AG09309 (cell line): ENCODE results near the gene ABTB2.

Experiments
- DNase-seq: peaks from one replicate; pipeline ENCODE4 v3.0.0-alpha.2; 2010; ENCODE audit warnings: low read depth
- H3K4me3 ChIP-seq: 2 replicates; pipeline ENCODE4 v1.5.1; 2011; ENCODE audit warnings: mild to moderate bottlenecking, low read depth, low read length, moderate library complexity; ENCODE audit not compliant: control insufficient read depth
- TF ChIP-seq, protein P1 (sequence below): IDR thresholded peaks from 2 replicates; pipeline ENCODE4 v1.5.1; 2011; ENCODE audit warnings: mild to moderate bottlenecking, low read depth, low read length, inconsistent platforms; ENCODE audit not compliant: insufficient read depth, control insufficient read depth; ENCODE audit errors: missing control alignments

ABTB2 gene

GRCh38 chr11:34205326-34206035 is 152.3 kb downstream of the ABTB2 start:
- no peak for DNase-seq
- H3K4me3 ChIP-seq = no peak overlapping the region
- TF ChIP-seq, protein P1, sequence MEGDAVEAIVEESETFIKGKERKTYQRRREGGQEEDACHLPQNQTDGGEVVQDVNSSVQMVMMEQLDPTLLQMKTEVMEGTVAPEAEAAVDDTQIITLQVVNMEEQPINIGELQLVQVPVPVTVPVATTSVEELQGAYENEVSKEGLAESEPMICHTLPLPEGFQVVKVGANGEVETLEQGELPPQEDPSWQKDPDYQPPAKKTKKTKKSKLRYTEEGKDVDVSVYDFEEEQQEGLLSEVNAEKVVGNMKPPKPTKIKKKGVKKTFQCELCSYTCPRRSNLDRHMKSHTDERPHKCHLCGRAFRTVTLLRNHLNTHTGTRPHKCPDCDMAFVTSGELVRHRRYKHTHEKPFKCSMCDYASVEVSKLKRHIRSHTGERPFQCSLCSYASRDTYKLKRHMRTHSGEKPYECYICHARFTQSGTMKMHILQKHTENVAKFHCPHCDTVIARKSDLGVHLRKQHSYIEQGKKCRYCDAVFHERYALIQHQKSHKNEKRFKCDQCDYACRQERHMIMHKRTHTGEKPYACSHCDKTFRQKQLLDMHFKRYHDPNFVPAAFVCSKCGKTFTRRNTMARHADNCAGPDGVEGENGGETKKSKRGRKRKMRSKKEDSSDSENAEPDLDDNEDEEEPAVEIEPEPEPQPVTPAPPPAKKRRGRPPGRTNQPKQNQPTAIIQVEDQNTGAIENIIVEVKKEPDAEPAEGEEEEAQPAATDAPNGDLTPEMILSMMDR = no peak

- H3K4me3 ChIP-seq = no peak overlapping the region
- DNase-seq = no peak
- TF ChIP-seq, protein P1 = no peak
Measured at GRCh38 chr11:34204396-34205279, 153.2 kb downstream of the ABTB2 start.

DNA sequence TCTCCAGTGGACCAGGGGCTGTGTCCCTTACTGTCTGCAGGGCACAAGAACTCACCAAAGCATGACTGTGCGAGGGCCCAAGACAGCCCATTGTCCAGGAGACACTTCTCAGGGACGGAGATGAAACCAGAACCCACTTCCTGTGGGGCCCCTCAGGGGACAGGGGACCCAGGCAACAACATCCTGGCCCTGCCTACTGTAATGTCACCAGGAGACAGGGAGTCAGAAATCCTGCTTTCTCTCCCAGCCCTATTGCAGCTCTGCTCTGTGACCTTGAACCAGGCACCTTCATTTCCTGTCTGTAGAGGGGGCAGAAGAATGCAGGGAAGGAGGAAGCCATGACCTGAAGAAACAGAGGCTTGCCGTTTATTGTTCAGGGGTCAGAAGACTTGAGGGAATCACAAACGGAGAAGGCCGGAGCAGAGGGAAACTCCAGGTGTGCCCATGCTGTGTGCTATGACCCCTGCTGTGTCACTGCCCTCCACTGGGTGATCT is 154.4 kb downstream of the ABTB2 start:
- no peak for DNase-seq
- TF ChIP-seq, protein P1 = no peak
- H3K4me3 ChIP-seq = no peak overlapping the region

GRCh38 chr11:34201129-34201528 is 156.7 kb downstream of the ABTB2 start:
- no peak for DNase-seq

DNA sequence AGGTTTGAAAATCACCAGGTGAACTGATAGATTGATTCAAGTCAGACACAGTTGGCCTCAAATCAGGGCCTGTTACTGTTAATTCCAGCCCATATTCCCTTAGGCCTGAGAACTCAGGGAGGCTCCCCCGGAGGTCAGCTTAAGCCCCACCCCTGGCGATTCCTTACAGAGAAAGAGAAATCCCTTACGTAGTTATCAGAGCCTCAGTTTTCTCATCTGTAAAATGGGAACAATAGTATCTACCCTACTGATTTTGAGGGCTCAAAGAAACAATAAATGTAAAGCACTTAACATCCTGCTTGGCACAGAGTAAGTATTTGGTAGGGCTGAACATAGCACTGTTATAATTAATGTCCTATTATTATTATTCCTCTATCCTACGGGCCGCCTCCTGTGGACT is 158.3 kb downstream of the ABTB2 start:
- H3K4me3 ChIP-seq = no peak overlapping the region
- DNase-seq = no peak
- TF ChIP-seq, protein P1 = no peak

More at GRCh38 chr11:34201129-34201528, 156.7 kb downstream of the ABTB2 start:
- no peak overlapping the region for H3K4me3 ChIP-seq
- TF ChIP-seq, protein P1 = no peak

- H3K4me3 ChIP-seq = no peak overlapping the region
- DNase-seq = no peak
- TF ChIP-seq, protein P1 = no peak
Measured at GRCh38 chr11:34198523-34198922, 159.3 kb downstream of the ABTB2 start.
